Mucosa of descending colon (tissue), 3 donors: ENCODE measurements around the gene KCNJ8. TPM values are rescaled to one million over a fixed set of nuclear protein-coding genes. Genes with fewer than 3 reads are reported as not detected.
A peak's percentile ranks its signal among the peaks of the same experiment; 100 is the strongest.

Experiments used
- ATAC-seq: fragments of 200-7000 bp; cut with Tn5 transposase; one replicate; pipeline ENCODE4 v1.9.1; 2020; ENCODE audit warnings: mild to moderate bottlenecking, moderate library complexity
- DNase-seq, 3 donors: peaks; one replicate each; pipeline ENCODE4 v3.0.0-alpha.2; 2020
- H3K36me3 ChIP-seq: fragments of 200-600 bp; one replicate; pipeline ENCODE4 v1.8.0; 2021; ENCODE audit warnings: low read depth, mild to moderate bottlenecking
- H3K4me1 ChIP-seq: fragments of 200-600 bp; one replicate; pipeline ENCODE4 v1.8.0; 2021; ENCODE audit warnings: low read depth, mild to moderate bottlenecking
- H3K4me3 ChIP-seq: fragments of 200-600 bp; one replicate; pipeline ENCODE4 v1.8.0; 2021; ENCODE audit warnings: mild to moderate bottlenecking
- H3K9me3 ChIP-seq: fragments of 200-600 bp; one replicate; pipeline ENCODE4 v1.8.0; 2021; ENCODE audit warnings: mild to moderate bottlenecking
- CTCF ChIP-seq: fragments of 200-600 bp; IDR thresholded peaks from one replicate; pipeline ENCODE4 v1.8.0; 2022; ENCODE audit warnings: antibody characterized with exemption, mild to moderate bottlenecking
- intact Hi-C, 2 donors: fragments of 100-400 bp; cut with DNase I in 1 of 2; cut with micrococcal nuclease in 1 of 2; formaldehyde crosslinking; loops; one replicate each; pipeline versions ENCODE4 v1.11.0 to v1.11.1; 2022; cut with DNase I, micrococcal nuclease
- total RNA-seq, 3 donors: library from RNA; stranded (reverse); fragmentation: NEBNext Ultra II Directional in 2 of 3; extraction: Animal tissue kit (Norgen Biotek cat#: 25700) in 2 of 3; gene quantifications; one replicate each; pipeline versions ENCODE4 v1.2.1 to v1.2.4, GENCODE V29; 2021 to 2023
- donor health status: DM: no; HTN: no; CAD: no; lungs with moderate emphysema.
- donor health status: DM: no; HTN: no; CAD: no.
- donor health status: DM: no; HTN: yes; CAD: no.

Gene KCNJ8
- total RNA-seq, 3 donors from 2014 or later: 0.96 to 15.3 (median 1.8) TPM

- Histone ChIP-seq H3K9me3 (no peaks in the 10 kb centered on the region), H3K36me3 (no peaks in the 10 kb centered on the region), H3K4me3 (no peak overlapping the region), H3K4me1 (peaks cover 4% of the 10 kb centered on the region)
- TF ChIP-seq CTCF: no peak
- intact Hi-C loops: no loop called here
- DNase-seq (no peak), ATAC-seq (no peak)
Measured at GRCh38 chr12:21771311-21771710, 3.2 kb downstream of the KCNJ8 start.

DNA sequence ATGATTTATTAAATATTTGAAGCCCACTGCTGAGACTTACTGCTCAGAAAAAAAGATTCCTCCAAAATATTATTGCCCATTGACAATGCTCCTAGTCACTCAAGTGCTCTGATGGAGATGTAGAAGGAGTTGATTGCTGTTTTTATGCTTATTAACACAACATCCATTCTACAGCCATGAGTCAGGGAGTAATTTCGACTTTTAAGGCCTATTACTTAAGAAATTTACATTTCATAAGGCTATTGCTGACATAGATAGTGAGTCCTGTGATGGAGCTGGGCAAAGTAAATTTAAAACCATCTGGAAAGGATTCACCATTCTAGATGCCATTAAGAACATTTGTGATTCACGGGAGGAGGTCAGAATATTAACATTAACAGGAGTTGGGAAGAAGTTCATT is 5.2 kb downstream of the KCNJ8 start:
- no peak overlapping the region for H3K4me3 ChIP-seq

GRCh38 chr12:21766403-21766802 is 8.1 kb downstream of the KCNJ8 start:
- intact Hi-C loops: no loop called here
- Histone ChIP-seq H3K4me1 (peaks cover 4% of the 10 kb centered on the region), H3K9me3 (no peaks in the 10 kb centered on the region), H3K4me3 (no peak overlapping the region), H3K36me3 (no peaks in the 10 kb centered on the region)
- DNase-seq: no peak
- no peak for ATAC-seq
- TF ChIP-seq CTCF: no peak

More for the DNA sequence above, 5.2 kb downstream of the KCNJ8 start:
- no peak for DNase-seq
- Histone ChIP-seq H3K9me3 (no peaks in the 10 kb centered on the region), H3K36me3 (no peaks in the 10 kb centered on the region), H3K4me1 (peaks cover under 1% of the 10 kb centered on the region)
- intact Hi-C loops: no loop called here
- ATAC-seq: no peak
- TF ChIP-seq CTCF: no peak

DNA sequence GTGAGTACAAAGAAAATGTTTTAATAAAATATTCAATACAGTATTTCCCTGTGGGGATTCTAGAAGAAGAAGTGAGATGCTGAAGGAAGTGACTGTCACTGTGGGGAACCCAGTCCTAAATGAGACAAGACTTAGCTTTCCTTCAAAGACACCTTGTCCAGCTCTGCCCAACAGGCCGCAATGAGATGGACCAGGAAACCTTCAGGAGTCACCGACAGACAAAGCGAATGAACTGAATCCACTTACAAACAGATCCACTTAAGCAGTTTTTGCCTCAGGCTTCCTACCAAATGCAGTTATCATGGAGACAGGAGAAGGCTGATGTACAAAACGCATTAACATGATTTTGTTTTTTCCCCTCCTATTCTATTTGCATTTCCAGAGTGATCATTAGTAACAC is 9.6 kb downstream of the KCNJ8 start:
- Histone ChIP-seq H3K36me3 (no peaks in the 10 kb centered on the region), H3K4me1 (peaks cover 4% of the 10 kb centered on the region), H3K9me3 (no peaks in the 10 kb centered on the region), H3K4me3 (no peak overlapping the region)
- ATAC-seq: no peak
- no peak for DNase-seq
- intact Hi-C loops: no loop called here
- TF ChIP-seq CTCF: no peak

GRCh38 chr12:21764065-21764464 is 10.4 kb downstream of the KCNJ8 start:
- Histone ChIP-seq H3K4me1 (peaks cover 4% of the 10 kb centered on the region), H3K36me3 (no peaks in the 10 kb centered on the region), H3K9me3 (no peaks in the 10 kb centered on the region), H3K4me3 (no peak overlapping the region)
- ATAC-seq (peak; percentile 75), DNase-seq (peak in 1 of 3 donors; percentile 14)
- intact Hi-C loops: no loop called here
- TF ChIP-seq CTCF: no peak

DNA sequence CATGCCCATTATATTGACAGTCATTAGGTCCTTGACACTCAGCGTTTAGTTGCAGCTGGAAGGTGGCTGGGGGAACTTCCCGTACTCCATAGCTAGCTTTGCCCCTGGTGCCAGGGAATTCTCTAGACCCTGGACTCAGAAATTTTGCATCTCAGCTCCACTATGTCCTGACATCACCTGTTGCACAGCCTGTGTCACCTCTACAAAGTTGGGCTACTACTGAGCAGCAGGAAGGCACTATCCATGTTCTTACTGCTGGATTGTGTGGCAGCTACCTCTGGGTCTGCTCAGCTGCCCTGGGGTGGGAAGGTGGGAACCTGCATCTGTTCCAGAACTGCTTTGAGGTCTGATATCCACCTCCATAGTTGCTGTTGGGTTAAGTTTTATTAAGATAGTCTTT is 11.0 kb downstream of the KCNJ8 start:
- DNase-seq: no peak
- ATAC-seq: no peak
- intact Hi-C loops: no loop called here
- H3K4me1 ChIP-seq: peaks cover 4% of the 10 kb centered on the region
- no peak overlapping the region for H3K4me3 ChIP-seq
- TF ChIP-seq CTCF: no peak
- no peaks in the 10 kb centered on the region for H3K36me3 ChIP-seq
- H3K9me3 ChIP-seq: no peaks in the 10 kb centered on the region
